ENCODE results near the gene TOR2A. TPM values are rescaled to one million over a fixed set of nuclear protein-coding genes. Genes with fewer than 3 reads are reported as not detected.

Gene TOR2A
- total and polyA plus RNA-seq, 4 donors = 6.2 to 23.5 (median 14.7) TPM

- Histone ChIP-seq H3K36me3 (ENCODE audit: control insufficient read depth, insufficient read depth, low read length) (peaks cover 34% of the 10 kb centered on the region), H3K4me1 (ENCODE audit: control insufficient read depth, insufficient read depth, low read length) (peaks cover 46% of the 10 kb centered on the region), H3K27ac (ENCODE audit: low read depth, low read length) (peak overlapping the region; percentile 89), H3K9me3 (ENCODE audit: control insufficient read depth, insufficient read depth, low read length) (no peaks in the 10 kb centered on the region), H3K4me3 (ENCODE audit: low read depth, low read length) (peak overlapping the region; percentile 92), H3K27me3 (ENCODE audit: control insufficient read depth, insufficient read depth, low read length) (no peaks in the 10 kb centered on the region)
- DNase-seq (ENCODE audit: low read depth in 4 of 6, low spot score in 6 of 6) = no peak
- WGBS (ENCODE audit: insufficient coverage) = under 1% methylated on average over 44 of the region's 44 CpGs
These were observed 20.1 kb downstream of the TOR2A start for GRCh38 chr9:127714951-127715469.

- peaks cover 46% of the 10 kb centered on the region for H3K4me1 ChIP-seq (ENCODE audit: control insufficient read depth, insufficient read depth, low read length)
- H3K36me3 ChIP-seq (ENCODE audit: control insufficient read depth, insufficient read depth, low read length) = peaks cover 38% of the 10 kb centered on the region
These were observed 20.9 kb downstream of the TOR2A start for GRCh38 chr9:127714020-127714750.

DNA sequence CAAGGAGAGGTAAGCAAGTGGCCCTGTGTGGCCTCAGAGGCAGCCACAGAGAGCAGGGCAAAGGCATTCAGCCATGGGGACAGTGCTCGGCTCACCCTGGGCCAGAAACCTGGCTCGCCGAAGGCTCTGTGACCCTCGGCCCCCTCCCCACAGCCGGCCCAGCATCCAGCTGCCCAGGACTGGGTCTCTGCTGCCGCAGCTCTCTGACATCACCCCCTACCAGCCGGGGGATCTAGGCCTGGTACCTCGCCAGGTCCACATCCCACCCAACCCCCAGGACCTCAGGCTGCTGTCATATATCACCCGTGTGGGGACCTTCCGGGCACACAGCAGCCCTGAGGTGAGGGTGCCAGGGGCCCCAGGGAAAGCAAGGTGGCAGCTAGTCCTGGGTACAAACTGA, 22.2 kb downstream of the TOR2A start:
- no peak for DNase-seq (ENCODE audit: low read depth in 4 of 6, low spot score in 6 of 6)
- no peaks in the 10 kb centered on the region for H3K9me3 ChIP-seq (ENCODE audit: control insufficient read depth, insufficient read depth, low read length)
- H3K4me1 ChIP-seq (ENCODE audit: control insufficient read depth, insufficient read depth, low read length) = peaks cover 46% of the 10 kb centered on the region
- 81% methylated on average over 8 of the region's 10 CpGs for WGBS (ENCODE audit: insufficient coverage)
- H3K27me3 ChIP-seq (ENCODE audit: control insufficient read depth, insufficient read depth, low read length) = no peaks in the 10 kb centered on the region
- H3K36me3 ChIP-seq (ENCODE audit: control insufficient read depth, insufficient read depth, low read length) = peaks cover 39% of the 10 kb centered on the region
- H3K4me3 ChIP-seq (ENCODE audit: low read depth, low read length) = no peak overlapping the region
- H3K27ac ChIP-seq (ENCODE audit: low read depth, low read length) = no peak overlapping the region

More at GRCh38 chr9:127714020-127714750, 20.9 kb downstream of the TOR2A start:
- Histone ChIP-seq H3K9me3 (ENCODE audit: control insufficient read depth, insufficient read depth, low read length) (no peaks in the 10 kb centered on the region), H3K27me3 (ENCODE audit: control insufficient read depth, insufficient read depth, low read length) (no peaks in the 10 kb centered on the region), H3K27ac (ENCODE audit: low read depth, low read length) (no peak overlapping the region), H3K4me3 (ENCODE audit: low read depth, low read length) (peak overlapping the region; percentile 92)
- WGBS (ENCODE audit: insufficient coverage) = 77% methylated on average over 17 of the region's 19 CpGs
- no peak for DNase-seq (ENCODE audit: low read depth in 4 of 6, low spot score in 6 of 6)

- 91% methylated on average over 8 of the region's 11 CpGs for WGBS (ENCODE audit: insufficient coverage)
- Histone ChIP-seq H3K4me3 (ENCODE audit: low read depth, low read length) (no peak overlapping the region), H3K36me3 (ENCODE audit: control insufficient read depth, insufficient read depth, low read length) (peaks cover 39% of the 10 kb centered on the region), H3K27ac (ENCODE audit: low read depth, low read length) (no peak overlapping the region), H3K4me1 (ENCODE audit: control insufficient read depth, insufficient read depth, low read length) (peaks cover 42% of the 10 kb centered on the region), H3K9me3 (ENCODE audit: control insufficient read depth, insufficient read depth, low read length) (no peaks in the 10 kb centered on the region), H3K27me3 (ENCODE audit: control insufficient read depth, insufficient read depth, low read length) (no peaks in the 10 kb centered on the region)
- no peak for DNase-seq (ENCODE audit: low read depth in 4 of 6, low spot score in 6 of 6)
These were observed 22.7 kb downstream of the TOR2A start for GRCh38 chr9:127712371-127712770.

DNA sequence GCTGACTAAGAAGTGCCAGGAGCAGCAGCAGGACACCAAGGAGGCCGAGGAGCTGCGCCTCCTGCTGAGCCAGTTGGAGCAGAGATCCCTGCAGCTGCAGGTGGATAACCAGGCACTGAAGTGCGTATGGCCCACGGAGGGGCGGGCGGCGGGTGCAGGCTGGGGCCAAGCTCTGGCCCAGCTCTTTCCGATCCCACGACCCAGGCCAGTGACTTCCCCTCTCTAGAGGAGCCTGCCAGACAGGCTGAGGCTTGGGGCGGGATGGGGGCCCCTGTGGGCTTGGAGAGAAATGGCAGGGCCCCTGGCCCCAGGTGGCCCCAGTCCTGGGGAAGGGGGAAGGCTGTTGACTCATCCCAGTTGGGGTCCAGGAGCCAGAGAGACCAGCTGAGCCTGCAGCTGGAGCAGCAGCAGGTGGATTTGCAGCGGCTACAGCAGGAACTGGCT, 23.2 kb downstream of the TOR2A start:
- H3K9me3 ChIP-seq (ENCODE audit: control insufficient read depth, insufficient read depth, low read length) = no peaks in the 10 kb centered on the region
- H3K27ac ChIP-seq (ENCODE audit: low read depth, low read length) = no peak overlapping the region
- H3K27me3 ChIP-seq (ENCODE audit: control insufficient read depth, insufficient read depth, low read length) = no peaks in the 10 kb centered on the region
- peaks cover 39% of the 10 kb centered on the region for H3K36me3 ChIP-seq (ENCODE audit: control insufficient read depth, insufficient read depth, low read length)
- peaks cover 41% of the 10 kb centered on the region for H3K4me1 ChIP-seq (ENCODE audit: control insufficient read depth, insufficient read depth, low read length)
- no peak overlapping the region for H3K4me3 ChIP-seq (ENCODE audit: low read depth, low read length)
- DNase-seq (ENCODE audit: low read depth in 4 of 6, low spot score in 6 of 6) = no peak
- 57% methylated on average over 11 of the region's 11 CpGs for WGBS (ENCODE audit: insufficient coverage)

DNA sequence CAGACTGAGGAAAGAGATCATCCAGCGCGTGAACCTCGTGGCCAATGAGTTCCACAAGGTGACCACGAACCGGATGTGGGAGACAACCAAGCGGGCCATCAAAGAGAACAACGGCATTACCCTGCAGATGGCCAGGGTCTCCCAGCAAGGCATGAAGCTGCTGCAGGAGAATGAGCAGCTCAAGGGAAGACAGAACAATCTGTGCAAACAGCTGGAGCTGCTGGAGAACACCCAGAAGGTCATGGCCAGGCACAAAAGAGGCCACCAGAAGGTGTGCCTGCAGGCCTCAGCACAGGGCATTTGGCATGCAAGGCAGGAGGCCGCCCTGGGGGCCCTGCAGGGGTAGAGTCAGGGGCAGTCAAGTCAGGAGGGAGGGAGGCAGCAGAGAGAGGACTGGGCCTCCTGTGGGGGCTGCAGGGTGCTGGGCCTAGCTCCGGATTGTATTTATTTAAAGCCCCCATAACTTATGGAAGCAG, 23.8 kb downstream of the TOR2A start:
- H3K4me1 ChIP-seq (ENCODE audit: control insufficient read depth, insufficient read depth, low read length) = peaks cover 41% of the 10 kb centered on the region
- H3K36me3 ChIP-seq (ENCODE audit: control insufficient read depth, insufficient read depth, low read length) = peaks cover 39% of the 10 kb centered on the region
- no peaks in the 10 kb centered on the region for H3K9me3 ChIP-seq (ENCODE audit: control insufficient read depth, insufficient read depth, low read length)
- DNase-seq (ENCODE audit: low read depth in 4 of 6, low spot score in 6 of 6) = no peak
- no peak overlapping the region for H3K4me3 ChIP-seq (ENCODE audit: low read depth, low read length)
- no peak overlapping the region for H3K27ac ChIP-seq (ENCODE audit: low read depth, low read length)
- no peaks in the 10 kb centered on the region for H3K27me3 ChIP-seq (ENCODE audit: control insufficient read depth, insufficient read depth, low read length)
- WGBS (ENCODE audit: insufficient coverage) = 52% methylated on average over 9 of the region's 9 CpGs

GRCh38 chr9:127710204-127710783, 24.8 kb downstream of the TOR2A start:
- DNase-seq (ENCODE audit: low read depth in 4 of 6, low spot score in 6 of 6) = no peak
- peaks cover 39% of the 10 kb centered on the region for H3K36me3 ChIP-seq (ENCODE audit: control insufficient read depth, insufficient read depth, low read length)
- no peaks in the 10 kb centered on the region for H3K27me3 ChIP-seq (ENCODE audit: control insufficient read depth, insufficient read depth, low read length)
- H3K9me3 ChIP-seq (ENCODE audit: control insufficient read depth, insufficient read depth, low read length) = no peaks in the 10 kb centered on the region
- WGBS (ENCODE audit: insufficient coverage) = 95% methylated on average over 9 of the region's 10 CpGs
- H3K4me1 ChIP-seq (ENCODE audit: control insufficient read depth, insufficient read depth, low read length) = peaks cover 42% of the 10 kb centered on the region
- no peak overlapping the region for H3K4me3 ChIP-seq (ENCODE audit: low read depth, low read length)
- no peak overlapping the region for H3K27ac ChIP-seq (ENCODE audit: low read depth, low read length)

DNA sequence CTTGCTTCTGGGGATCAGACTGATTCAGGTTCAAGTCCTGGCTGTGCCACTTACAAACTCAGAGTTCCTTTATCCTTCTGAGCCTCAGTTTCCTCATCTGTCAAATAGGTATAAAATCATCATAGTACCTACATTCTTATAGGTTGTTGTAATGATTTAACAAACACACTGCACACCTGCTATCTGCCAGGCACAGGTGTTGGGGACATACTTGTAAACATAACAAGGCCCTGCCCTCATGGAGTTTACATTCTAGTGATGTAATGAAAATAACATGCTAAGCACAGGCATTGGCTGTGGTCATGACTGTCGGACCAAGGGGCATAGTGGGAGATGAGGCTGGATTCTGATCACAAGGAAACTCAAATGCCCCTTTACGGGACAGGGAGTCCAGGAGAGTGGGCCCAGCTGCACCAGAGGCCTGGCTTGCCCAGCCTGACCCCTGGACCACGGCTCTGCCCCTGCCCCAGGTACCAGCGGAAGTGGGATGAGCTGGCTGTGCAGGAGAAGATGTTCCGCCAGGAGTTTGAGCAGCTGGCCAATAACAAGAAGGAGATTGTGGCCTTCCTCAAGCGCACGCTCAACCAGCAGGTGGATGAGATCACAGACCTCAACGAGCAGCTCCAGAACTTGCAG, 26.0 kb downstream of the TOR2A start:
- Histone ChIP-seq H3K4me3 (ENCODE audit: low read depth, low read length) (no peak overlapping the region), H3K27ac (ENCODE audit: low read depth, low read length) (no peak overlapping the region), H3K36me3 (ENCODE audit: control insufficient read depth, insufficient read depth, low read length) (peaks cover 36% of the 10 kb centered on the region), H3K27me3 (ENCODE audit: control insufficient read depth, insufficient read depth, low read length) (no peaks in the 10 kb centered on the region), H3K4me1 (ENCODE audit: control insufficient read depth, insufficient read depth, low read length) (peaks cover 39% of the 10 kb centered on the region), H3K9me3 (ENCODE audit: control insufficient read depth, insufficient read depth, low read length) (no peaks in the 10 kb centered on the region)
- no peak for DNase-seq (ENCODE audit: low read depth in 4 of 6, low spot score in 6 of 6)
- WGBS (ENCODE audit: insufficient coverage) = 94% methylated on average over 8 of the region's 8 CpGs

DNA sequence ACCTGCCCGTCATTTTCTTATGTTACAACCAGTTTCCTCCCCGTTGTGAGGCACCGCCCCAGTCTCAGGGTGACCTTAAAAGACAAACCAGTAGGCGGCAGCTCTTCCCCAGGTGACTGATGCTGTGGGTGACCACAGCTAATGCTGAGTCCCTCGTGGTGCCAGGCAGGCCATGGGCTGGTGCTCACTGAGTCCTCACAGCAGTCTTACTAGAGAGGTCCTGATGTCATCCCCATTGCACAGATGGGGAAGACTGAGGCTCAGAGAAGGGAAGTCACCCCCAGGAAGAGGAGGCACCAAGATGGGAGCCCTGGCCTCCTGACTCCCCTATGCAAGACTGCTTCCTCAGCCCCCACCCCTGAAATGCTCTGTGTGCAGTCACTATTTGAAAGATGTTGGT, 27.3 kb downstream of the TOR2A start:
- Histone ChIP-seq H3K9me3 (ENCODE audit: control insufficient read depth, insufficient read depth, low read length) (no peaks in the 10 kb centered on the region), H3K4me3 (ENCODE audit: low read depth, low read length) (no peak overlapping the region), H3K36me3 (ENCODE audit: control insufficient read depth, insufficient read depth, low read length) (peaks cover 26% of the 10 kb centered on the region), H3K4me1 (ENCODE audit: control insufficient read depth, insufficient read depth, low read length) (peaks cover 35% of the 10 kb centered on the region), H3K27me3 (ENCODE audit: control insufficient read depth, insufficient read depth, low read length) (no peaks in the 10 kb centered on the region), H3K27ac (ENCODE audit: low read depth, low read length) (no peak overlapping the region)
- 57% methylated on average over 5 of the region's 5 CpGs for WGBS (ENCODE audit: insufficient coverage)
- no peak for DNase-seq (ENCODE audit: low read depth in 4 of 6, low spot score in 6 of 6)

All from spinal cord (tissue), 10 donors.